GM19023 (cell line): Measurements from ENCODE around the gene RAD17.
"Not testable (repeated sequence)": the region's sequence is repeated elsewhere in the genome, so short reads cannot be mapped to it uniquely, and the experiment has no call there.

Source experiments
- ATAC-seq: cut with Tn5 transposase; IDR thresholded peaks from one replicate; pipeline ENCODE4 v1.9.1; 2021; ENCODE audit warnings: mild to moderate bottlenecking, moderate library complexity; ENCODE audit not compliant: unreplicated experiment

Gene RAD17

GRCh38 chr5:69369340-69370121 is at the start of gene RAD17, which contains the start of the genes AK6 and TAF9:
Gene RAD17, plus strand, starts transcription at chr5:69369818. Its CDS starts 2,391 bp downstream, at chr5:69372209.
Gene AK6, minus strand, starts transcription at chr5:69369520. Its CDS starts 30 bp downstream, at chr5:69369490.
Gene TAF9, minus strand, starts transcription at chr5:69369520. Its CDS starts 3,783 bp downstream, at chr5:69365737.
- peak; percentile 93 for ATAC-seq

- ATAC-seq: no peak
Measured at GRCh38 chr5:69326365-69326764, 43.3 kb upstream of the RAD17 start.

- no peak for ATAC-seq
Measured at GRCh38 chr5:69329905-69330489, 39.6 kb upstream of the RAD17 start.

- ATAC-seq: no peak
Measured at GRCh38 chr5:69331528-69332445, 37.8 kb upstream of the RAD17 start.

- not testable (repeated sequence) for ATAC-seq
Measured at GRCh38 chr5:69333668-69334315, 35.8 kb upstream of the RAD17 start.

- peak; percentile 65 for ATAC-seq
Measured at GRCh38 chr5:69334793-69335268, 34.8 kb upstream of the RAD17 start.

GRCh38 chr5:69335341-69335935 is 34.2 kb upstream of the RAD17 start:
- no peak for ATAC-seq

- ATAC-seq: no peak
Measured at GRCh38 chr5:69341520-69342161, 28.0 kb upstream of the RAD17 start.

- no peak for ATAC-seq
Measured at GRCh38 chr5:69343083-69343482, 26.5 kb upstream of the RAD17 start.

- ATAC-seq: no peak
Measured at GRCh38 chr5:69350664-69351063, 19.0 kb upstream of the RAD17 start.

GRCh38 chr5:69359699-69360098 is 9.9 kb upstream of the RAD17 start:
- ATAC-seq: no peak

GRCh38 chr5:69360442-69360841 is 9.2 kb upstream of the RAD17 start:
- no peak for ATAC-seq

GRCh38 chr5:69364414-69364813 is 5.2 kb upstream of the RAD17 start:
- ATAC-seq: no peak

- no peak for ATAC-seq
Measured at GRCh38 chr5:69364850-69365249, 4.8 kb upstream of the RAD17 start.

- ATAC-seq: no peak
Measured at GRCh38 chr5:69367697-69368279, 1.8 kb upstream of the RAD17 start.

GRCh38 chr5:69368458-69369339 is 919 bp upstream of the RAD17 start:
- ATAC-seq: peak; percentile 33

GRCh38 chr5:69370335-69370734 is 717 bp downstream of the RAD17 start:
- not testable (repeated sequence) for ATAC-seq

GRCh38 chr5:69372394-69372793 is 2.8 kb downstream of the RAD17 start:
- ATAC-seq: no peak
